ENCODE data around the gene JAG2. TPM values are rescaled to one million over a fixed set of nuclear protein-coding genes. Genes with fewer than 3 reads are reported as not detected.
A peak's percentile ranks its signal among the peaks of the same experiment; 100 is the strongest.

Gene JAG2
- total and polyA plus RNA-seq, 2 donors from 2014 or later = 6.3 to 26.1 TPM

DNA sequence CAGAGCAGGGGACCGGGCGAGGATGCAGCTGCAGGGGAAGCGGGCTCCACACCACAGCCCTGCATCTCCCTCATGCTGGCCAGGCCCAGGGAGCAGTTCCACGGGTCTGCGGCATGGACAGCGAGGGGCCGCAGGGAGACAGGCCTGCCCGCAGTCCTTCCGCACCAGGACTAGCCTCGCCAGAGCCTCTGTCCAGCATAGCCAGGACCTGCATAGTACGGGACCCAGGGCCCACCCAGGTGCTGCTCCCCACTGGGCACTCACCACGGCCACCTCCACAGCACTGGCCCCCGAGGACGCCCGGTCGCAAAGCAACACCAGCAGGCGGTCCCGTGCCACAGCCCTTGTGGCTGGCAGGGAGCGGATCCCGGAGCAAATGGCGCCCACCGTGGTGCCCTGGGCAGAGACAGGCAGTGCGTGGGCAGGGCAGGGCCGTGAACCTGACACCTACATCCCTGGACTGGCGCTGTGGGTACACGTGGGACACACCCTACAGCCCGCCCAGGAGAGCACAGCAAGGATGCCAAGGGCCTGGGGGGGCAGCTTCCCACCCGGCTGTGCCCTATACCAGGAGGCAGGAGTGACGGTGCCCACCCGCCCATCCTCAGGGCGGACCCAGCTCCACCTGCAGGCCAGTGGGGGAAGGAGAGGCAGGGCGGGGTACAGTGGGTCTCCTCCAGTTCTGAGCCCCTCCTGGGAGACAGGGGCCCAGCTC, 23.8 kb downstream of the JAG2 start:
- intact Hi-C loops (cut with DNase I) = no loop called here
- Histone ChIP-seq H3K36me3 (ENCODE audit: control insufficient read depth in 2 of 3, insufficient read depth in 3 of 3, low read length in 3 of 3) (no peaks in the 10 kb centered on the region), H3K9me3 (ENCODE audit: control insufficient read depth in 2 of 3, insufficient read depth in 1 of 3, low read length in 3 of 3) (peaks cover 0 to 8% (median 3%) of the 10 kb centered on the region in 3 donors), H3K4me1 (ENCODE audit: control insufficient read depth in 2 of 3, insufficient read depth in 2 of 3, low read depth in 1 of 3, low read length in 3 of 3) (no peaks in the 10 kb centered on the region), H3K9ac (ENCODE audit: low read length in 3 of 3) (no peak overlapping the region), H3K4me3 (ENCODE audit: low read length in 3 of 3) (no peak overlapping the region), H3K27ac (ENCODE audit: low read depth in 2 of 2, low read length in 2 of 2) (no peak overlapping the region), H3K27me3 (ENCODE audit: control insufficient read depth, insufficient read depth, low read length) (no peaks in the 10 kb centered on the region)
- DNase-seq (peak in 1 of 5 donors; percentile 55), FAIRE-seq (no peak)
- TF ChIP-seq, protein P1, sequence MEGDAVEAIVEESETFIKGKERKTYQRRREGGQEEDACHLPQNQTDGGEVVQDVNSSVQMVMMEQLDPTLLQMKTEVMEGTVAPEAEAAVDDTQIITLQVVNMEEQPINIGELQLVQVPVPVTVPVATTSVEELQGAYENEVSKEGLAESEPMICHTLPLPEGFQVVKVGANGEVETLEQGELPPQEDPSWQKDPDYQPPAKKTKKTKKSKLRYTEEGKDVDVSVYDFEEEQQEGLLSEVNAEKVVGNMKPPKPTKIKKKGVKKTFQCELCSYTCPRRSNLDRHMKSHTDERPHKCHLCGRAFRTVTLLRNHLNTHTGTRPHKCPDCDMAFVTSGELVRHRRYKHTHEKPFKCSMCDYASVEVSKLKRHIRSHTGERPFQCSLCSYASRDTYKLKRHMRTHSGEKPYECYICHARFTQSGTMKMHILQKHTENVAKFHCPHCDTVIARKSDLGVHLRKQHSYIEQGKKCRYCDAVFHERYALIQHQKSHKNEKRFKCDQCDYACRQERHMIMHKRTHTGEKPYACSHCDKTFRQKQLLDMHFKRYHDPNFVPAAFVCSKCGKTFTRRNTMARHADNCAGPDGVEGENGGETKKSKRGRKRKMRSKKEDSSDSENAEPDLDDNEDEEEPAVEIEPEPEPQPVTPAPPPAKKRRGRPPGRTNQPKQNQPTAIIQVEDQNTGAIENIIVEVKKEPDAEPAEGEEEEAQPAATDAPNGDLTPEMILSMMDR (IDR thresholded peaks at IDR 0.05; ENCODE audit: borderline replicate concordance, extremely low read depth, insufficient read depth) = no peak

DNA sequence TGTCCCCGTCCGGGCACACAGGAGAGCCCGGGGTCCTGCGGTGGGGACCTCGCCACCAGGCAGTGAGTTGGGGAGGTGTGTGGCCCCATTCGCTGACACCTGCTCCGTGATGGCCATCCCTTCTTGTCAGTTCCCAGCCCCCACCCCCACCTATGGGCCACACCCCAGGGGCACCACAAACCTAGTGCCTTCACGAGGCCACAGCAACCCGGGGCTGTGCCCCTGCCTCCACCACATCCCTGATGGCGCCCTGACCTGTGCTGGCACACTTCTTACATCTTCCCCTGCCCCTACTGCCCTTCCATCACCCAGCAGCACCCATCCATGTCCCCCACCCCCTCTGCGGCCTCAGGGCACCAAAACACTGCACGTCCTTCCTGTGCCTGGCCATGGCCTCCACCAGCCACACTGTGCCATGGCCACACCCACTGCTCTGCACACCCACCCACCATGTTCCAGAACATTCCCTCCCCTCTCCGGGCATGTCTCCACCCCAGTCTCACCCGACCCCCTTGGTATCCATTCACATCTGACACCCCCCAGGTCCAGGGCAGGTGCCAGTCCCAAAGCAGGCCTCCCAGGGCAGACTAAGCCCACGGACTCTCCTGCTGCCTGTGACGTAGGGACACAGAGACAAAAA, 24.4 kb downstream of the JAG2 start:
- TF ChIP-seq, protein P1 (IDR thresholded peaks at IDR 0.05; ENCODE audit: borderline replicate concordance, extremely low read depth, insufficient read depth) = no peak
- no peaks in the 10 kb centered on the region for H3K36me3 ChIP-seq (ENCODE audit: control insufficient read depth in 2 of 3, insufficient read depth in 3 of 3, low read length in 3 of 3)
- peaks cover 0 to 14% (median 3%) of the 10 kb centered on the region in 3 donors for H3K9me3 ChIP-seq (ENCODE audit: control insufficient read depth in 2 of 3, insufficient read depth in 1 of 3, low read length in 3 of 3)
- no peaks in the 10 kb centered on the region for H3K4me1 ChIP-seq (ENCODE audit: control insufficient read depth in 2 of 3, insufficient read depth in 2 of 3, low read depth in 1 of 3, low read length in 3 of 3)
- no peaks in the 10 kb centered on the region for H3K27me3 ChIP-seq (ENCODE audit: control insufficient read depth, insufficient read depth, low read length)
- no peak overlapping the region for H3K4me3 ChIP-seq (ENCODE audit: low read length in 3 of 3)
- no peak overlapping the region for H3K9ac ChIP-seq (ENCODE audit: low read length in 3 of 3)
- DNase-seq = peak in 1 of 5 donors; percentile 49
- no peak overlapping the region for H3K27ac ChIP-seq (ENCODE audit: low read depth in 2 of 2, low read length in 2 of 2)
- intact Hi-C loops (cut with DNase I) = no loop called here
- FAIRE-seq = no peak

DNA sequence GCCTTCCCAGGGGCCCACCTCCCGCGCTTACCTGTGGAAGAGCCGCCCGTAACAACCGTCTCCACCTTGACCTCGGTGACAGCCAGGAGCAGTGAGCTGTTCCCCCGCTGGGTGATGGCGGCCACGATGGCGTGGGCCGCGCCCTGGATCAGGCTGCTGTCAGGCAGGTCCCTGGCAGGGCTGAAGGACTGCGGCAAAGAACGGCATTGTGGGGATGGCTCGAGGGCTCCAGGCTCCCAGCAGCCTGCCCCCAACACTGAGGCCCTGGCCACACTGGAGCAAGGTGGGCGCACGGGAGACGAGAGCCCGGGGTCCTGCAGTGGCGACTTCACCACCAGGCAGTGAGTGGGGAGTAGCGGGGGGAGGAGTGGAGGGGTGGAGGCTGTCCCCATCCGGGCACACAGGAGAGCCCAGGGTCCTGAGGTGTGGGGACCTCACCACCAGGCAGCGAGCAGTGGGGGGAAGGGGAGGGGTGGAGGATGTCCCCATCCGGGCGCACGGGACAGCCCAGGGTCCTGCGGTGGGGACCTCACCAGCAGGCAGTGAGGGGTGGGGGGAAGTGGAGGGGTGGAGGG, 25.0 kb downstream of the JAG2 start:
- intact Hi-C loops (cut with DNase I) = no loop called here
- FAIRE-seq = no peak
- peak in 1 of 5 donors; percentile 62 for DNase-seq

More for the DNA sequence above, 25.0 kb downstream of the JAG2 start:
- Histone ChIP-seq H3K4me1 (ENCODE audit: control insufficient read depth in 2 of 3, insufficient read depth in 2 of 3, low read depth in 1 of 3, low read length in 3 of 3) (no peaks in the 10 kb centered on the region), H3K9ac (ENCODE audit: low read length in 3 of 3) (no peak overlapping the region), H3K36me3 (ENCODE audit: control insufficient read depth in 2 of 3, insufficient read depth in 3 of 3, low read length in 3 of 3) (no peaks in the 10 kb centered on the region), H3K27ac (ENCODE audit: low read depth in 2 of 2, low read length in 2 of 2) (no peak overlapping the region), H3K9me3 (ENCODE audit: control insufficient read depth in 2 of 3, insufficient read depth in 1 of 3, low read length in 3 of 3) (peaks cover 0 to 14% (median 3%) of the 10 kb centered on the region in 3 donors), H3K4me3 (ENCODE audit: low read length in 3 of 3) (no peak overlapping the region), H3K27me3 (ENCODE audit: control insufficient read depth, insufficient read depth, low read length) (no peaks in the 10 kb centered on the region)
- TF ChIP-seq, protein P1 (IDR thresholded peaks at IDR 0.05; ENCODE audit: borderline replicate concordance, extremely low read depth, insufficient read depth) = no peak

Measured in kidney (tissue), 14 donors.